Progenitor cell of endocrine pancreas (in vitro differentiated cells): ENCODE results near the gene PPIG. TPM values are rescaled to one million over a fixed set of nuclear protein-coding genes. Genes with fewer than 3 reads are reported as not detected.
"Not testable (repeated sequence)": the region's sequence is repeated elsewhere in the genome, so short reads cannot be mapped to it uniquely, and the experiment has no call there.

Experiments used
- DNase-seq: peaks from one replicate; pipeline ENCODE4 v3.0.0; 2021; ENCODE audit warnings: low spot score; ENCODE audit not compliant: unreplicated experiment
- H3K27ac Mint-ChIP-seq: 2 replicates; pipeline ENCODE4 v1.8.0; 2021; ENCODE audit warnings: mild to moderate bottlenecking, moderate library complexity, mixed read lengths
- H3K27me3 Mint-ChIP-seq: 2 replicates; pipeline ENCODE4 v1.8.0; 2021; ENCODE audit warnings: mixed read lengths
- H3K36me3 Mint-ChIP-seq: 2 replicates; pipeline ENCODE4 v1.8.0; 2022; ENCODE audit warnings: mixed read lengths; ENCODE audit not compliant: insufficient read depth
- H3K4me1 Mint-ChIP-seq: 2 replicates; pipeline ENCODE4 v1.8.0; 2021; ENCODE audit warnings: low read depth, mixed read lengths
- H3K4me3 Mint-ChIP-seq: 2 replicates; pipeline ENCODE4 v1.8.0; 2021; ENCODE audit warnings: low read depth, mild to moderate bottlenecking, moderate library complexity, mixed read lengths
- H3K9me3 Mint-ChIP-seq: 2 replicates; pipeline ENCODE4 v1.8.0; 2021; ENCODE audit warnings: low read depth, mixed read lengths
- long read RNA-seq: library from polyadenylated mRNA; unstranded; transcript quantifications from one replicate; pipeline ENCODE4 v2.0.0, GENCODE V29; 2020
- total RNA-seq: library from RNA; stranded (reverse); gene quantifications from 2 replicates; pipeline ENCODE4 v1.2.1, GENCODE V29; 2021
- TF ChIP-seq, protein P1 (sequence below): fragments of 200-600 bp; sonication (generic); IDR thresholded peaks from one replicate; pipeline ENCODE4 v1.5.0; 2021; ENCODE audit warnings: antibody characterized with exemption, mild to moderate bottlenecking; ENCODE audit not compliant: unreplicated experiment

Gene PPIG
- total RNA-seq: 62.1 and 66.5 TPM in 2 replicates
- long read RNA-seq, full-length matches to known transcripts: 7 of 34 reads
- long read RNA-seq, partial matches to known transcripts: 15 of 34 reads
- long read RNA-seq, other reads (novel, unspliced or antisense): 12 of 34 reads

GRCh38 chr2:169584005-169584877, at the start of gene PPIG:
PPIG (plus strand) TSS chr2:169584351; CDS start chr2:169604042, 19,691 bp downstream.
- Mint-ChIP-seq H3K27me3 (peaks cover 5% of the 10 kb centered on the region), H3K4me3 (peak within 1 kb of the TSS; percentile 99), H3K27ac (peak within 1 kb of the TSS; percentile 99), H3K36me3 (peaks cover 6% of the 10 kb centered on the region), H3K4me1 (peaks cover 13% of the 10 kb centered on the region), H3K9me3 (peaks cover 4% of the 10 kb centered on the region)
- TF ChIP-seq, protein P1, sequence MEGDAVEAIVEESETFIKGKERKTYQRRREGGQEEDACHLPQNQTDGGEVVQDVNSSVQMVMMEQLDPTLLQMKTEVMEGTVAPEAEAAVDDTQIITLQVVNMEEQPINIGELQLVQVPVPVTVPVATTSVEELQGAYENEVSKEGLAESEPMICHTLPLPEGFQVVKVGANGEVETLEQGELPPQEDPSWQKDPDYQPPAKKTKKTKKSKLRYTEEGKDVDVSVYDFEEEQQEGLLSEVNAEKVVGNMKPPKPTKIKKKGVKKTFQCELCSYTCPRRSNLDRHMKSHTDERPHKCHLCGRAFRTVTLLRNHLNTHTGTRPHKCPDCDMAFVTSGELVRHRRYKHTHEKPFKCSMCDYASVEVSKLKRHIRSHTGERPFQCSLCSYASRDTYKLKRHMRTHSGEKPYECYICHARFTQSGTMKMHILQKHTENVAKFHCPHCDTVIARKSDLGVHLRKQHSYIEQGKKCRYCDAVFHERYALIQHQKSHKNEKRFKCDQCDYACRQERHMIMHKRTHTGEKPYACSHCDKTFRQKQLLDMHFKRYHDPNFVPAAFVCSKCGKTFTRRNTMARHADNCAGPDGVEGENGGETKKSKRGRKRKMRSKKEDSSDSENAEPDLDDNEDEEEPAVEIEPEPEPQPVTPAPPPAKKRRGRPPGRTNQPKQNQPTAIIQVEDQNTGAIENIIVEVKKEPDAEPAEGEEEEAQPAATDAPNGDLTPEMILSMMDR: no peak
- peak; percentile 51 for DNase-seq

DNA sequence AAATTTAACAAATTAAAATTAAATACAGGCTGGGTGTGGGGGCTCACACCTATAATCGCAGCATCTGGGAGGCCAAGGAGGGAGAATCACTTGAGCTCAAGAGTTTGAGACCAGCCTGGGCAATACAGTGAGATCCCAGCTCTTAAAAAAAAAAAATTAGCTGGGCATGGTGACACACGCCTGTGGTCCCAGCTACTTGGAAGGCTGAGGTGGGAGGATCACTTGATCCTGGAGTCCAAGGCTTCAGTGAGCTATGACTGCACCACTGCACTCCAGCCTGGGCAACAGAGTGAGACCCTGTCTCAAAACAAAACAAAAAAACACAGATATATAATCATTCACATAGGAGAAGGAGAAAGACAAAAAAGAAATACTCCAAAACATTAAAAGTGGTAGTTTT, 44.7 kb upstream of the PPIG start:
- H3K27ac Mint-ChIP-seq, H3K9me3 Mint-ChIP-seq, H3K4me1 Mint-ChIP-seq, DNase-seq, H3K4me3 Mint-ChIP-seq, H3K27me3 Mint-ChIP-seq: not testable (repeated sequence)
- H3K36me3 Mint-ChIP-seq: peaks cover 13% of the 10 kb centered on the region

GRCh38 chr2:169540146-169540545, 44.0 kb upstream of the PPIG start:
- Mint-ChIP-seq H3K27ac (no peak overlapping the region), H3K27me3 (no peaks in the 10 kb centered on the region), H3K9me3 (no peaks in the 10 kb centered on the region), H3K4me1 (no peaks in the 10 kb centered on the region), H3K36me3 (peaks cover 14% of the 10 kb centered on the region), H3K4me3 (no peak overlapping the region)
- TF ChIP-seq, protein P1: no peak
- DNase-seq: no peak

GRCh38 chr2:169542433-169542832, 41.7 kb upstream of the PPIG start:
- no peak for DNase-seq
- Mint-ChIP-seq H3K9me3 (no peaks in the 10 kb centered on the region), H3K4me3 (no peak overlapping the region), H3K27me3 (no peaks in the 10 kb centered on the region), H3K27ac (no peak overlapping the region), H3K4me1 (no peaks in the 10 kb centered on the region), H3K36me3 (peaks cover 9% of the 10 kb centered on the region)
- TF ChIP-seq, protein P1: no peak

DNA sequence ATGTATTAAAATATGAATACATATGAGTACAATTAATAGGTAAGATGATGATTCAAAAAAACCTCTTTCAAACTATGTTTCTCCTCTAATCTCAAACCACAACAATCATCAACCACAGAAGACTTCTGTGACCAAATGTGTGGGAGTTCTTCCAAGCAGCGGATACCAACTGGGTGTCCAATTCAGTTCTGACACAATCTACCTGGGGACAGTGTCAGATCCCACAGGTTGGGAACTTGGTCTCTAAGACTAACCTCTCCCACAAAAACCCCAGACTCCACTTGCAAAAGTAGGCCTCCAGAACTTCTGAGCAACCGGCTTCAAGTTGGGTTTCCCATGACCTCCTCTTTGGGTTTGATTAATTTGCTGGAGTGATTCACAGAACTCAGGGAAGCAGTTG, 37.4 kb upstream of the PPIG start:
- TF ChIP-seq, protein P1: no peak
- Mint-ChIP-seq H3K27ac (no peak overlapping the region), H3K27me3 (no peaks in the 10 kb centered on the region), H3K4me3 (no peak overlapping the region), H3K4me1 (no peaks in the 10 kb centered on the region), H3K9me3 (no peaks in the 10 kb centered on the region), H3K36me3 (peaks cover 11% of the 10 kb centered on the region)
- DNase-seq: no peak
